HCT116 (cell line): ENCODE measurements around the gene DHRS13. TPM values are rescaled to one million over a fixed set of nuclear protein-coding genes. Genes with fewer than 3 reads are reported as not detected.

Experiments
- ATAC-seq: fragments of 200-7000 bp; cut with Tn5 transposase; 2 replicates; pipeline ENCODE4 v1.9.1; 2020; ENCODE audit warnings: mild to moderate bottlenecking, moderate library complexity
- BruUV-seq: library from RNA; stranded (reverse); fragments of 400-500 nt; replicated peaks from 2 replicates; lab custom pipeline; 2021; lab: Mats Ljungman, UMichigan
- CTCF ChIA-PET: fragments of 300-600 bp; sonication (Branson Sonifier 250); formaldehyde crosslinking; loops from one replicate; lab custom pipeline; 2021; ENCODE audit warnings: antibody characterized with exemption; lab: Charles Lee
- POLR2A ChIA-PET: fragments of 300-600, 350-600 bp; sonication (Branson Sonifier 250); formaldehyde crosslinking; loops from one replicate; lab custom pipeline; 2021; ENCODE audit warnings: antibody characterized with exemption; lab: Charles Lee
- RAD21 ChIA-PET, 2 experiments: fragments of 300-600 bp; sonication (Branson Sonifier 250); formaldehyde crosslinking; loops; one replicate each; lab custom pipeline; 2023; ENCODE audit warnings: low total read pairs in 2 of 2; ENCODE audit not compliant: uncharacterized antibody in 2 of 2, unreplicated experiment in 2 of 2, low non-redundant PET in 1 of 2; lab: Charles Lee
- DNase-seq: peaks from one replicate; pipeline ENCODE4 v3.0.0-alpha.2; 2010; ENCODE audit warnings: low read depth, low spot score
- H2AFZ ChIP-seq: fragments of 200-600 bp; shearing (Covaris generic), sonication (generic); 2 replicates; pipeline ENCODE4 v1.6.1; 2017; ENCODE audit warnings: low read depth, mixed run types, mixed read lengths, antibody characterized with exemption, low read length; ENCODE audit not compliant: poor library complexity, severe bottlenecking
- H3K27ac ChIP-seq: 2 replicates; pipeline ENCODE4 v1.5.1; 2012; ENCODE audit warnings: low read depth, low read length
- H3K27me3 ChIP-seq: fragments of 200-600 bp; sonication (generic); 2 replicates; pipeline ENCODE4 v1.6.1; 2016; ENCODE audit warnings: mixed run types, low read length, mixed read lengths; ENCODE audit not compliant: insufficient read depth
- H3K36me3 ChIP-seq, 2 experiments: fragments of 200-500 bp in 1 of 2; fragments of 200-600 bp in 1 of 2; sonication (Bioruptor generic) in 1 of 2; sonication (generic) in 1 of 2; 2 replicates each; pipeline versions ENCODE4 v1.5.1 to v1.6.1; 2014 to 2016; ENCODE audit warnings: low read length in 2 of 2, inconsistent platforms in 1 of 2, mixed read lengths in 1 of 2, mixed run types in 1 of 2; ENCODE audit not compliant: insufficient read depth in 2 of 2, control insufficient read depth in 1 of 2
- H3K4me1 ChIP-seq, 2 experiments: fragments of 200-600 bp in 1 of 2; sonication (generic) in 1 of 2; 2 replicates each; pipeline versions ENCODE4 v1.5.1 to v1.6.1; 2012 to 2017; ENCODE audit warnings: low read length in 2 of 2, inconsistent platforms in 1 of 2, mild to moderate bottlenecking in 1 of 2, mixed read lengths in 1 of 2, mixed run types in 1 of 2, moderate library complexity in 1 of 2; ENCODE audit not compliant: insufficient read depth in 2 of 2, control insufficient read depth in 1 of 2
- H3K4me2 ChIP-seq: fragments of 200-600 bp; sonication (generic); 2 replicates; pipeline ENCODE4 v1.6.1; 2017; ENCODE audit warnings: mixed run types, low read length, mixed read lengths
- H3K4me3 ChIP-seq, 2 experiments: fragments of 200-600 bp in 1 of 2; sonication (generic) in 1 of 2; replicated peaks in 1 of 2; 2 replicates each; pipeline ENCODE4 v1.5.1; 2011 to 2016; ENCODE audit warnings: low read length in 2 of 2, control low read depth in 1 of 2, low read depth in 1 of 2, mild to moderate bottlenecking in 1 of 2, mixed read lengths in 1 of 2, mixed run types in 1 of 2
- H3K79me2 ChIP-seq: fragments of 200-600 bp; sonication (generic); 2 replicates; pipeline ENCODE4 v1.6.1; 2017; ENCODE audit warnings: mild to moderate bottlenecking, mixed run types, low read length, moderate library complexity, mixed read lengths; ENCODE audit not compliant: insufficient read depth
- H3K9ac ChIP-seq: fragments of 200-600 bp; sonication (generic); 2 replicates; pipeline ENCODE4 v1.6.1; 2016; ENCODE audit warnings: low read length, mixed read lengths
- H3K9me2 ChIP-seq: fragments of 200-600 bp; sonication (generic), shearing (Covaris generic); 2 replicates; pipeline ENCODE4 v1.6.1; 2017; ENCODE audit warnings: mixed run types, mild to moderate bottlenecking, moderate library complexity; ENCODE audit not compliant: insufficient read depth
- H3K9me3 ChIP-seq, 2 experiments: fragments of 200-500 bp in 1 of 2; fragments of 200-600 bp in 1 of 2; sonication (Bioruptor generic) in 1 of 2; sonication (generic) in 1 of 2; 2 replicates each; pipeline ENCODE4 v1.6.1; 2014 to 2017; ENCODE audit warnings: low read length in 2 of 2, mixed read lengths in 2 of 2, inconsistent platforms in 1 of 2, low read depth in 1 of 2, mild to moderate bottlenecking in 1 of 2, mixed run types in 1 of 2, moderate library complexity in 1 of 2; ENCODE audit not compliant: control insufficient read depth in 1 of 2, insufficient read depth in 1 of 2
- H4K20me1 ChIP-seq: fragments of 200-600 bp; sonication (generic), shearing (Covaris generic); 2 replicates; pipeline ENCODE4 v1.6.1; 2017; ENCODE audit warnings: mixed run types, mild to moderate bottlenecking, moderate library complexity; ENCODE audit not compliant: insufficient read depth
- ATF3 ChIP-seq: IDR thresholded peaks from 2 replicates; pipeline ENCODE4 v1.6.1; 2012
- CEBPB ChIP-seq: IDR thresholded peaks from 2 replicates; pipeline ENCODE4 v1.6.1; 2012; ENCODE audit warnings: low read depth
- CTCF ChIP-seq, 3 experiments: fragments of 200-600 bp in 1 of 3; sonication (generic) in 1 of 3; IDR thresholded peaks in 2 of 3; conservative IDR thresholded peaks in 1 of 3; 2 replicates each; pipeline ENCODE4 v1.5.1; 2012 to 2017; ENCODE audit warnings: low read depth in 2 of 3, low read length in 2 of 3, antibody characterized with exemption in 1 of 3, borderline replicate concordance in 1 of 3, control low read depth in 1 of 3, mild to moderate bottlenecking in 1 of 3, mixed read lengths in 1 of 3, mixed run types in 1 of 3, moderate library complexity in 1 of 3; ENCODE audit not compliant: insufficient read depth in 1 of 3
- ELF1 ChIP-seq: IDR thresholded peaks from 2 replicates; pipeline ENCODE4 v1.6.1; 2012; ENCODE audit warnings: low read depth, borderline replicate concordance
- EZH2 ChIP-seq: fragments of 200-600 bp; sonication (generic); IDR thresholded peaks from 2 replicates; pipeline ENCODE4 v1.6.1; 2017; ENCODE audit warnings: antibody characterized with exemption, mixed run types
- FOSL1 ChIP-seq: IDR thresholded peaks from 2 replicates; pipeline ENCODE4 v1.6.1; 2012; ENCODE audit warnings: low read depth
- JUND ChIP-seq: IDR thresholded peaks from 2 replicates; pipeline ENCODE4 v1.6.1; 2012
- POLR2A ChIP-seq: IDR thresholded peaks from 2 replicates; pipeline ENCODE4 v1.7.0; 2011; ENCODE audit warnings: borderline replicate concordance; ENCODE audit not compliant: insufficient read depth, insufficient read length; ENCODE audit errors: extremely low read depth
- RAD21 ChIP-seq: IDR thresholded peaks from 2 replicates; pipeline ENCODE4 v1.6.1; 2012; ENCODE audit warnings: low read depth, mild to moderate bottlenecking
- REST ChIP-seq: IDR thresholded peaks from 2 replicates; pipeline ENCODE4 v1.6.1; 2012; ENCODE audit warnings: low read depth
- SP1 ChIP-seq: IDR thresholded peaks from 2 replicates; pipeline ENCODE4 v1.6.1; 2012; ENCODE audit warnings: low read depth
- YY1 ChIP-seq: IDR thresholded peaks from 2 replicates; pipeline ENCODE4 v1.6.1; 2011; ENCODE audit warnings: low read length, low read depth, moderate library complexity, mild to moderate bottlenecking; ENCODE audit not compliant: insufficient replicate concordance; ENCODE audit errors: extremely low read depth
- ZFX ChIP-seq: fragments of 450-650 bp; IDR thresholded peaks from 2 replicates; pipeline ENCODE4 v1.6.1; 2017
- ZNF274 ChIP-seq: fragments of 200-500 bp; sonication (Bioruptor generic); IDR thresholded peaks from 2 replicates; pipeline ENCODE4 v1.6.1; 2014; ENCODE audit warnings: mild to moderate bottlenecking, low read depth, low read length, inconsistent platforms
- intact Hi-C: fragments of 100-400 bp; cut with micrococcal nuclease; formaldehyde crosslinking; loops from 2 replicates; pipeline ENCODE4 v1.10.0; 2022
- total RNA-seq: library from RNA; stranded (reverse); gene quantifications from one replicate; pipeline ENCODE4 v1.2.1, GENCODE V29; 2021; ENCODE audit not compliant: unreplicated experiment

DHRS13 gene
- total RNA-seq, 1 experiment from 2014 or later, result 13.5 TPM

GRCh38 chr17:28857905-28858800 is 44.7 kb downstream of the DHRS13 start:
- intact Hi-C loops, result no loop called here
- Histone ChIP-seq H3K27ac (no peak overlapping the region), H3K9me2 (no peaks in the 10 kb centered on the region), H3K79me2 (peaks cover 16% of the 10 kb centered on the region), H4K20me1 (no peaks in the 10 kb centered on the region), H3K9ac (no peak overlapping the region), H2AFZ (no peak overlapping the region), H3K9me3 (no peaks in the 10 kb centered on the region), H3K27me3 (no peaks in the 10 kb centered on the region), H3K36me3 (peaks cover 9 to 17% of the 10 kb centered on the region in 2 experiments; a peak in 3 of 4 replicates), H3K4me2 (no peak overlapping the region), H3K4me3 (no peak overlapping the region), H3K4me1 (peaks cover 7 to 22% of the 10 kb centered on the region in 2 experiments; a peak in 3 of 4 replicates)
- no peak for ATAC-seq
- DNase-seq, result no peak
- ChIA-PET CTCF (interaction anchor here (1.0 kb wide), 1 partner anchor 95 kb away, joined by 3 read pairs; no protein-coding TSS in a partner anchor), RAD21 (no interaction called here), POLR2A (no interaction called here)
- no TSS peak for BruUV-seq
- no peak for TF ChIP-seq ELF1
- TF ChIP-seq EZH2, result no peak
- no peak for TF ChIP-seq REST
- no peak for TF ChIP-seq CEBPB
- no peak for TF ChIP-seq YY1
- TF ChIP-seq POLR2A, result no peak
- TF ChIP-seq ATF3, result no peak
- no peak for TF ChIP-seq SP1
- TF ChIP-seq CTCF (IDR thresholded peaks at IDR 0.05 in 2 of 3, conservative IDR thresholded peaks at IDR 0.05 in 1 of 3; ENCODE audit: borderline replicate concordance in 1 of 3, insufficient read depth in 1 of 3, low read depth in 2 of 3, low read length in 2 of 3), result no peak
- TF ChIP-seq ZFX, result no peak
- TF ChIP-seq FOSL1, result no peak
- no peak for TF ChIP-seq ZNF274
- TF ChIP-seq RAD21, result no peak
- no peak for TF ChIP-seq JUND
